ENCODE results near the gene TPM2.
"Not testable (repeated sequence)": the region's sequence is repeated elsewhere in the genome, so short reads cannot be mapped to it uniquely, and the experiment has no call there.

Gene TPM2

DNA sequence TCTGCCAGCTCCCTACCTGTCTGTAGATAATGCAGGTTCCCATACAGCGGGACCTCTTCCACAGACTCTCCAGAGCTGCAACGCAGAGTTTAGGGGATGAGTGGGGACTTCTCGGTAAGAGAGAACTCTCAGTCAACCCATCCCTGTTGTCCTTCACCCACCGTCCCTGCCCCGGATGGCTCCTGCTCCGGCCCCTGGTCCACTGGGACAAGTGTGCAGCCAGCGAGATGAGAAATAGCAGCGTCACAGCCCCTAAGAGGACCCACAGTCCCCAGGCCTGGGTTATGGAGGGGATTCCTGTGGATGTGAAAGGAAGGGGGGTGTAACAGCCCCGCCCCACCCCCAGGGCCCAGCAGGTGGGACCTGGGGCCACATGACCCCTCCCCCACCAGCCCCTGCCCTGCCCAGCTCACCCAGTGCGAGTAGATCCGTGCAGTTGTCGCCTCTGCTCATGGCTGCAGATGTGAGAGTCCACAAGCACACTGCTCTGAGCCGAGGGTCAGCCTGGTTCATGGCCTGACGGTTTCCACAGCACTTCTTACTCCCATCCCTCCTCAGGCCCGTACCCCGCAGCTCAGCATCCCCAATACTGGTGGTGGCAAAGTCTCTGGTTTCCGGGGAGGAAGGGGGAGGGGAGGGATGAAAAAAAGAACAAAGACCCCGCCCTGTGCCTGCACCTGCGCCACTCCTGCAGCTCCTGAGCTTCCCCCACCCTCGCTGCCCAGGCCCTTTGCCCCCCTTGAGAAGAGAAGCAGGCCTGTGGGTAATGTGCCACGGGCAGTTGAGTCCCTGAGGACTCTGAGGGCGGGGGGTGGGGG is 39.2 kb downstream of the TPM2 start, which contains the start of gene SIT1:
Gene SIT1 (minus strand): TSS at position 591 of the 818 bp plus-strand sequence. CDS start 78 bp downstream, at position 513.
- no peak for DNase-seq

DNA sequence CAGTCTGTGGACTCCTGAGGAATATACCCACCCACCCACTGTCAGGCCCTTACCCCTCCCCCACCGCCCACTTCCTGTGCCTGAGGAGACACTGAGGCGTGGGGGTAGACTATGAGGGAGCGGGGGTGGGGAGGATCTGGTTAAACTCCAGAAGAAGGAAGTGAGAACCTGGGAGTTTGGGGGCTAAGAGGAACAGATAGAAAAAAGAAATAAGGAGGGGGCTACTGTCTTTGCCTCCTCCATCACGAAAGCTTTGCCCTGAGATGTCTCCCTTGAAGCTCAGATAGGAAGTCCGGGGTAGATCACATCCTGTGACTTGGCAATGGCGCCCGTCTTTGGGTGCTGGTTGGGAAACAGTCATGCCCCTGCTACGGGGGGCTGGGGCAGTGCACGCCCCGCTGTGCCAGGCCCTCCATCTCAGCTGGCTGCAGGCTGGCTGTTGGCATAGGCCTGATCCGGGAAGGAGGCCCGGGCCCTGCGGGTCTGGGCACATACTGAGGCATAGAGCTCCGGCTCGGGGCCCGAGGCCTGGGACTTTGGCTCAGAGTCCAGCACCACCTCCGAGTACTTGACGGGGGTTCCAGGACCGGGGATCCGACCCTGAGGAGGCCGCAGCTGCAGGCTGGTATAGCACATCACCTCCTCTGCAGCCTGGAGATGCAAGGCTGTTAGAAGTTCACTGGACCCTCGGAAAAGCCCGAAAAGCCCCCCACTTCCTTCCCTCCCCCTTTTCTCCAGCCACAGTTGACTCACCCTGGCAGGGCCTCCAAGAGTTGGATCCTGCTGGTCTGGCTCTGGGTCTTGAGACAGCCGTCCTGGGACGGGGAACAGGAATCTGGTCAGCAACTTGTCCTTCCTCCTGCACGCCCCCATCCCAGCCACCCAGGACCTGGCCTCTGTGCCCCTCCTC is 40.0 kb downstream of the TPM2 start:
- DNase-seq: no peak

DNA sequence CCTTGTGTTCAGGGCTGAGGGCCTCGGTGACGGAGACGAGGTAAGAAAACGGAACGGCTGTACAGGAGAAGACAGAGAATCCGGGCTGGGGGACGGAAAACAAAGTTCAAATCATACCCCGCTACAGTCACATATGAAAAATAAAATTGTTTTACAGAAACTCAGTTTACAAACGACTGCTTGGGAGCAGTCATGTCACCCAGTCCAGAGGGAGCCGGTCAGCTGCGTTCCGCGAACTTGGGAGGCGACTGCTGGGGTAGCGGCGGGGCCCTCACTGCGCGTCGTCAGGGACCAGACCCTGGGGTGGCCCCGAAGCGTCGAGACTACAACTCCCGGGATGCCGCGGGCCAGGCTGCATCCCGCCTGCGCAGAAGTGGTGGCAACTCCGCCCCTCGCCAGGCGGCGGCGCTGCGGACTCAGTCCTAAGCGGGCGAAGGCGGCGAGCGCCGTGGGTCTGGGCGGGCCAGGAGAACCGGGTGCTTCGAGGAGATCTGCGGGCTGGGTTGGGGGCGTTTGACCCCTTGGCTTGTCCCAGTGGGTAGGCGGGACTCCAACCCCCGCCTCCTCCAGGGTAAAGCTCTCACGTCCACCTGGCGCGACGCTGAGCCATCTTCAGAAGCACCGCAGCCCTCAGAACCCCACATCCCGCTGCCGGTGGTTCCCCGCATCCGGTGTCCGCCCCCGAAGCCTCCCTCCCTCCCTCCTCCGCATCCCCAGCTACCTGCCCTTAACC is 43.0 kb downstream of the TPM2 start:
- DNase-seq: peak; percentile 57

DNA sequence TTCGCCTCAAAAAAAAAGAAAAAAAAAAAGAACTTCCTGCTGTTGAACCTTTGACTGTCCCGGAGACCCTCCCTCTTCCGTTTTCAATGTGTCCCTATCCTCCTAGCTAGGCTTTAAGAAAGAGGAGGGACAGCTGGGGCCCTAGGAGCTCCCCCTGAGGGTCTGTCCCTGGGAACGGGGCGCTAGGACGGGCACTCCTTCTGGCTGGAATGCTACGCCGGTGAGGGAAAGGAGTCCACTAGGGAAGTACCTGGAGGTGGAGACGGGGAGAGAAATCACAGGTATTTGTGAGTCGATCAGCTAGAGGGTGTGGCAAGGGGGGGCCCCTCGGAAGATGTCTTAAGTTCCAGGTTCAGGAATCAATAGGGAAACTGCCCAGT is 43.6 kb downstream of the TPM2 start:
- no peak for DNase-seq

DNA sequence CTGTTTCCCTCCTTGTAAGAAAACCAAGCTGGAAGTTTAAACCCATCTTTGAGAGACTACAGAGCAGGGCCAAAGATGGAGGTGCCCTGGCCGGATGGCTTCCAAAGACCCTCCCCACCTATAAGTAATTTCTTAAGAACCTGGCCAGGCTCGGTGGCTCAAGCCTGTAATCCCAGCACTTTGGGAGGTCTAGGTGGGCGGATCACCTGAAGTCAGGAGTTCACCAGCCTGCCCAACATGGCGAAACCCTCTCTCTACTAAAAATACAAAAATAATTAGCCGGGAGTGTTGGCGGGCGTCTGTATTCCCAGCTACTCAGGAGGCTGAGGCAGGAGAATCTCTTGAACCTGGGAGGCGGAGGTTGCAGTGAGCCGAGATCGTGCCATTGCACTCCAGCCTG is 44.0 kb downstream of the TPM2 start:
- DNase-seq: not testable (repeated sequence)

DNA sequence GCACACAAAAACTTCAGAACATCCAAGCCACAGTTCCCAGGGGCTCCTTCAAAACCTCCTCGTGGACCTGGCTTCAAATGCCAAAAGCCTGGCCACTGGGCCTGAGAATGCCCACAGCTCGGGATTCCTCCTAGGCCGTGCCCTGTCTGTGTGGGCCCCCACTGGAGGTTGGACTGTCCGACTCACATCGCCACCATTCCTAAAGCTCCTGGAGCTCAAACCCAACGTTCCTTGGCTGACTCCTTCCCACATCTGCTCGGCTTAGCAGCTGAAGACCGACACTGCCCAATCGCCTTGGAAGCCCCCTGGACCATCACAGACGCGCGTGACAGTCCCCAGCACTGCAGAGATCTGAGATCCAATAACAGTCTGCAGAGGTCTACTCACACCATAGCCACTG is 46.7 kb downstream of the TPM2 start:
- DNase-seq: no peak

DNA sequence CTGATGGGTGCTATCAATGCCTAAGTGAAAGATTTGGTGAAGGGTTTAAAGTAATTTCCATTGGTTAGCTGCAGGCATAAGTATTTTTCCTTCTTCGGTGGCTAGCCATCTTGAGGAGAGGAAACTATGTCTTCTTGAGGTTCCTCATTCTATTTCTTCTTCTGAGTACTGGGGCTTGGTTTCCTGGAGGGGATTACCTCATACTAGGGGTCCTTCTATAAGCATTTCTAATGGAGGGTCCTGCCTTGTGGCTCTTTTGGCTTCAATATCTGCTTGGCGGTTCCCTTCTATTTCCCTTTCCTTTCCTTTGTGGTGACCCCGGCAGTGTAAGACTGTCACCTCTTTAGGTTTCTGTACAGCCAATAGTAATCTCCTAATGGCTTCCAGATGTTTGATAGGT is 48.2 kb downstream of the TPM2 start:
- DNase-seq: not testable (repeated sequence)

DNA sequence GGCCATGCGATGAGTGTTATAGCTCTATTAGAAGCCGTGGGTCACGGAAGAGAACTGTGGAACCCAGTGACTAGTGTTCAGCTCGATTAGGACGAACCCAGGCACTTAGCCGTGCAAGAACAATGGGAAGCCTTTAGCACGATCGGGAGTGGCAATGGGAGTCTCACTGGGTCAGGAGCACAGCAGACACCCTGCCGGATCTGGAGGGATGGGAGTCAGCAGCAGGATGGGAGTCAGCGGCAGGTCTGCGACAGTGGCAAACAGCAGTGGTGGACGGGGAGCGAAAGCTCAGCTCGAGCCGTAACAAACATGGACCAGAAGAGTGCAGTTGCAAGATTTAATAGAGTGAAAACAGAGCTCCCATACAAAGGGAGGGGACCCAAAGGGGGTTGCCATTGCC is 49.3 kb downstream of the TPM2 start:
- not testable (repeated sequence) for DNase-seq

DNA sequence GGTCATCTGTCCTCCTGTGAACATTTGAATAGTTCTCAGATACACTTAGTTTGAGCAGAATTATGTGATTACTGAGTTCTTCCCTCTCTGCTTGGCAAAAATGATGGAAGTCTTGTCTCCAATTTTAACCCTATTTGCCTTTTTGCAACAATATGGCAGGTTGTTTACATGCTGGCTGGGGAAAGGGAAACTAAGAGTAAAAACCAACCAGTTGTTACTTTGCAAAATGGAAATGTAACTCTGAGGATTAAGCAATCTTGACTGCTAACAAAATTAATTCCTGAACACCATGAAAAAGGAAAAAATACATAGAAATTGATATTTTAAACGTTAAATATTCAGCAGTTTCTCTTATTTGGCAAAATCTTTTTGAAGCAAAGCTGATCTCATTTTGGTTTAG is 50.1 kb downstream of the TPM2 start:
- no peak for DNase-seq

DNA sequence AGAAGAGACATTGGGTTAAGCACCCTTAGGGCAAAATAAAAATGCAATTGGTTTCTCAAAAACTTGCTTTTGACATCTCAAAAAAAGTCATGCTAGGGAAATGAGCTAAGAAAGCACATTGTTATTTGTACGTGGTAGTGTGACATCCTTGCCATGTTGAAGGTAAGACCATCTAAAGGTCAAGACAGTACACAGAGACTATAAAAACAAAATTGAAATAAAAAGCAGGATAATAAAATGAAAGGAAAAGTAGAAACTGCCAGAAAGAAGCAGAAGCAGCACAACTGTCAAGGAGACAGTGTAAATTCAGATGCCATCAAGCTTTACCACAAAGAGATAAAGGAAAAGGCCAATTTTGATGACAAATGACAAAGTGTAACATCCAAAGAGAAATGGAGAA is 50.5 kb downstream of the TPM2 start:
- DNase-seq: not testable (repeated sequence)

DNA sequence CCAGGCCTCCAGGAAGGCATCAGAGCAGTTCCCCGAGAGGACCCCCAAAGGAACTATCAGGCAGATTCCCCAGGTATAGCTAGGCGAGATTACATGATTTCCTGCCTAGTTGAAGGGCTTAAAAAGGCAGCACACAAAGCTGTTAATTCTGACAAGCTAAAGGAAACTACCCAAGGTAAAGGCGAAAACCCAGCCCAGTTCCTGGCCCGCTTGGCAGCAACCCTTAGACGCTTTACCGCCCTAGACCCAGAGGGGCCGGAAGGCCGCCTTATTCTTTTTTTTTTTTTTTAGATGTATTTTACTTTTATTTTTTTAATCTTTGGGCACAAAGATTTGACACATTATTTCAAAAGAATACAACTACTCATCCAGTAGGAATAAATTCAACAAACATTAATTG is 51.0 kb downstream of the TPM2 start:
- not testable (repeated sequence) for DNase-seq

DNA sequence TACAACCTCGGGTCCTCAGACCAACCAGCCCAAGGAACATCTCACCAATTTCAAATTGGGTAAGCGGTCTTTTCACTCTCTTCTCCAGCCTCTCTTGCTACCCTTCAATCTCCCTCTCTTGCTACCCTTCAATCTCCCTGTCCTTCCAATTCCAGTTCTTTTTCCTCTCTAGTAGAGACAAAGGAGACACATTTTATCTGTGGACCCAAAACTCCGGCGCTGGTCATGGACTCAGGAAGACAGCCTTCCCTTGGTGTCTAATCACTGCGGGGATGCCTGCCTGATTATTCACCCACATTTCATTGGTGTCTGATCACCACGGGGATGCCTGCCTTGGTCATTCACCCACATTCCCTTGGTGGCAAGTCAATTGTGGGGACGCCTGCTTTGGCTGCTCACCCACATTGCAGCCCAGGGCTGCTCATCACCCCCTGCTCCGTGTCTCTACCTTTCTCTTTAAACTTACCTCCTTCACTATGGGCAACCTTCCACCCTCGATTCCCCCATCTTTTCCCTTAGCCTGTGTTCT is 52.2 kb downstream of the TPM2 start:
- DNase-seq: not testable (repeated sequence)

DNA sequence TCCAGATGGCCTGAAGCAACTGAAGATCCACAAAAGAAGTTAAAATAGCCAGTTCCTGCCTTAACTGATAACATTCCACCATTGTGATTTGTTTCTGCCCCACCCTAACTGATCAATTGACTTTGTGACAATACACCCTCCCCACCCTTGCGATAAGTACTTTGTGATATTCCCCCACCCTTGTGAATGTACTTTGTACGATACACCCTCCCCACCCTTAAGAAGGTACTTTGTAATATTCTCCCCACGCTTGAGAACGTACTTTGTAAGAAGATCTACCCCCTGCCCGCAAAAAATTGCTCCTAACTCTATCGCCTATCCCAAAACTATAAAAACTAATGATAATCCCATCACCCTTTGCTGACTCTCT is 52.9 kb downstream of the TPM2 start:
- DNase-seq: not testable (repeated sequence)

DNA sequence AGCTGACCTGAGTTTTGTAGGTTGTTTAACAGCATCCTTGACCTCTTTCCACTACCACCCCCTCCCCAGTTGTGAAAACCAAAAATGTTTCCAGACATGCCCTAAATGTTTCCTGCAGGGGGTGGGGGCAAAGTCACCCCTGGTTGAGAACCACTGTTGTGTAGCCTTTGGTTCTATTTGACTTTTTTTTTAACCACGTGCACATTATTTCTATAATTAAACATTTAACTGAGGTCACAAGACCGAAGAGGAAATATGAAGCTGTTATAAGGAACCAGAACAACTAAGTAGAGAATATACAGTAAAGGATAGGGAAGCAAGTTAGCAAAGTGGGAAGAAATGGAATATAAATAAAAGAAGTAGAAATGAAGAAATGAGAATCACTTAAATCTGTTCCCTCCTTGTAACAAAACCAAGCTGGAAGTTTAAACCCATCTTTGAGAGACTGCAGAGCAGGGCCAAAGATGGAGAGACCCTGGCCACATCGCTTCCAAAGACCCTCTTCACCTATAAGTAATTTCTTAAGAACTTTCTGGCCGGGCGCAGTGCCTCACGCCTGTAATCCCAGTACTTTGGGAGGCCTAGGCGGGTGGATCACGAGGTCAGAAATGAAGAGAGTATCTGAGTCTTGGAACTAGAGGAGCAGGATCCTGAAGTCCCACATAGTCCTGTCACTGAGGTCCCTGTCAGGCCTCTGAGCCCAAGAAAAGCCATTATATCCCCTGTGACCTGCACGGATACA is 53.4 kb downstream of the TPM2 start:
- DNase-seq: no peak

DNA sequence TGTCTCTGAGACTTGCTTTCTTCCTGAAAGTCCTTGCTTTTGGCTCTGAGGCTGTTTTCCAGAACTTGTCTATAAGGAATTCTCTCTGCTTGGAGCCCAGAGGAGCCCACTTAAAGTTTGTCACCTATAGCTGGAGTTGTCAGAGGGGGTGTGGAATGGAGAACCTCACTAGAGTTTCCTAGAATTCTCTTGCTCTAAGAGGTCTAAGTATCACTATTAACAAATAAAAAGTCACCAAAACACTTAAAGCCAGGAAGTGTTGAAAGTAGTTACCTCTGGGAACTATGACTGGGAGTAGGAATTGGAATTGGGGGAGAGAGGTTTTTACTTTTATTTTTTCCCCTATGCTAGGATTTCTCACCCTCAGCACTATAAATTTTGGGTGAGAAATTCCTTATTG is 54.0 kb downstream of the TPM2 start:
- no peak for DNase-seq

Measured in NCI-H226 (cell line).